ENCODE data around the gene GMEB2.
"Not testable (repeated sequence)": the region's sequence is repeated elsewhere in the genome, so short reads cannot be mapped to it uniquely, and the experiment has no call there.

The GMEB2 gene

GRCh38 chr20:63573647-63574131, 53.2 kb downstream of the GMEB2 start:
- no peak for DNase-seq (ENCODE audit: low read depth in 2 of 3, low spot score in 1 of 3)

DNA sequence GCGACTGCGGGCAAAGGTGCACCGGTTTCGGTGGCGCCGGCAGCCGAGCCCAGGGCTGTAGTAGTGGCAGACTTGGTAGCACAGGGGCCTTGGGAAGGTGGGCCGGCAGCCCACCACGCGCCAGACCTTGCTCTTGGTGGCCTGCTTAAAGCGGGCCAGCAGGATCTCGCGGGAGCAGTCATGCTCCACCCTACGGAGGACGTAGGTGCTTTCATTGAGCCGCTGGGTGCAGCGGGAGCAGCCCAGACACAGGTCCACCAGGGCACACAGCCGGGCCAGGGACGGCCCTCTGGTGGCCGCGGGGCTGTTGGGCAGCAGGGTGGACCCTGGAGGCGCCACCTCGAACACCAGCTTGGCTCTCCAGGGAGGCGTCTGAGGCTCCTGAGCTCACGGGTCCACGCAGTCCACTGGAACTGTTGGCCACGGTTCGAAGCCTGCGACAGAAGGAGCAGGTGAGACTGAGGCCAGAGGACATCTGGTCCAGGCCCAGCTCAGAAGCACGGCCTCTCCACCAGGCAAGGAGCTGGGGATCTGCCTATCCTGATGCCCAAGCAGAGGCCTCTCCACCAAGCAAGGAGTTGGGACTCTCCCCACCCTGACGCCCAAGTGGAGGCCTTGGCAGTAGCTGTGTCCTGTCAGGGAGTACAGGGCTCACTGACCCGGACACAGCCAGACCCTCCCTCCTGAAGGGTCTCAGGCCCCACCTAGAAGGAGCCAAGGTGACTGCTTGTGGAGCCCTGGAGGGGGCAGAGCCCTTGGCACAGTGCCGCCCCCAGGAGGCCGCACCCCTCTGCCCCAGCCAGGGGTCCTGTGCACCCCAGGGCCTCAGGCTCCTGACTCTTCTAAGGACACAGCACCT, 53.9 kb downstream of the GMEB2 start:
- DNase-seq (ENCODE audit: low read depth in 2 of 3, low spot score in 1 of 3), result no peak

- DNase-seq (ENCODE audit: low read depth in 2 of 3, low spot score in 1 of 3), result no peak
Observed at GRCh38 chr20:63572071-63572787, 54.7 kb downstream of the GMEB2 start.

- DNase-seq (ENCODE audit: low read depth in 2 of 3, low spot score in 1 of 3), result not testable (repeated sequence)
Observed at GRCh38 chr20:63571087-63571478, 55.8 kb downstream of the GMEB2 start.

- DNase-seq (ENCODE audit: low read depth in 2 of 3, low spot score in 1 of 3), result no peak
Observed at GRCh38 chr20:63570281-63571086, 56.4 kb downstream of the GMEB2 start.

GRCh38 chr20:63568986-63569949, 57.6 kb downstream of the GMEB2 start:
- no peak for DNase-seq (ENCODE audit: low read depth in 2 of 3, low spot score in 1 of 3)

DNA sequence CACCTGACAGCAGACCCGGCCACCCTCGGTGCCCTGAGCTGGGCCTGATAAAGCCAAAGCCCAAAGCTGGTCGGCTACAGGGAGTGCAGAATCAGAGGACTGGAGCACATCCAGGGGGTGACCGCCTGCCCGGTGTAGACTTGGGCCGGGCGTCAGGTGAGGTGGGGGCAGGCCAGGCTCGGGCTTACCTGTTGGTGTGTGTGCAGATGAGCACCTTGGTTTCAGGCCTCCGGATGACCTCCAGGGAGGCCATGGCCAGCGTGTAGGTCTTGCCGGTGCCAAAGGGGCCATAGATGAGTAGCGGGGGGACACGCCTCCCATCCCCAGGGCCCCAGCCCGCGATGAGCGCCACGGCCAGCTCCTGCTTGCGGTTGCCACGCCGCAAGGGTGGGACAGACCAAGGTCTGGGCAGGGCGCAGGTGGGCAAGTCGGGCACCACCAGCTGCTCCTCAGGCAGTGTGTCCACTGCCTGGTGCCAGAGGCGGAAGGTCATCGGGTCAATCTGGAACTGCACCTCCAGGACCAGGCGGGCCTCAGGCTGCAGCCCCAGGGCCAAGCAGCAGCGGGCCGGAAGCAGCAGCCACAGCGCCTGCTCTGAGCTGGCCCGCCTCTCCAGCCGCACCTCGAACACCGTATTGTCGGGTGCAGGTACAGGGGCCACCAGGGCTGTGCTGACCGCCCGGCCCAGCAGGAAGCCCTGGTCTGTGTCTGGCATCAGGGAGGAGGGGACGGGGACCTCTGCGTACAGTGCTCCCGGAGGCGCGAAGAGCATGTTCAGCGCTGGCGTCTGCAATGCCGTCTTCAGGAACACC, 58.5 kb downstream of the GMEB2 start:
- DNase-seq (ENCODE audit: low read depth in 2 of 3, low spot score in 1 of 3), result no peak

DNA sequence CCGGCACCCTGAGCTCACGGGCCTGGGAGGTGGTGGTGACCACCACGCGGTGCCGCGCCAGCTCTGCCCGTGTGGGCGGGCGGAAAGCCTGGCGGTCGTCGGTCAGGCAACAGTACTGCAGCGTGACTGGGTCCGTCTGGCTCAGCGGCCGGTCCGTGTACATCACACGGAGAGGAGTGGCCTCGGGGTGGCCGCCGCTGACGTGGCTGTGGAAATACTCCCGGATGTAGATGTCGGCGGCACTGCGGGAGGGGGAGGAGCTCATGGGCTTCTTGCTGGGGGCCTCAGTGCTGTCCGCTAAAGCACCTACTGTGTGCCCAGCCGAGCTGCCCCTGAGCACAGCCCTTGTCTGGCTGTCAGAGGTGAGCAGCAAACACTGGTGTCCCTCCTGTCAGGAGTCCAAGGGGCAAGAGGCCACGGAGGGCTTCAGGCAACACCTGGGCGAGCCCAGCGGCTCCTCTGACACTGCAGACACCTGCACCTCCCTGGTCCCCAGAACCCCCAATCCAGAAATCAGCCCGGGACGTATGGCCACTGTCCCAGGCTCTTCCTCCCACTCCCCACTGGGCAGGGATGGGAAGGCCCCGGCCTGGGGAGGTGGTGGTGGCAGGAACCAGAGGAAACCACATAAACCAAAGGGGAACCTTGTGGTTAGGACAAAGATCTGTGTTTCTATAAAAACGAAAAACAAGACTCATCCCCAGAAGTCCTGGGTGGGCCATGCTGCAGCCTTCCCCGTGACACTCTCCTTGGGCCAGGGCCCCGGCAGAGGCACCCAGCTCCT, 59.3 kb downstream of the GMEB2 start:
- peak in 2 of 3 donors; percentile 46 to 52 for DNase-seq (ENCODE audit: low read depth in 2 of 3, low spot score in 1 of 3)

DNA sequence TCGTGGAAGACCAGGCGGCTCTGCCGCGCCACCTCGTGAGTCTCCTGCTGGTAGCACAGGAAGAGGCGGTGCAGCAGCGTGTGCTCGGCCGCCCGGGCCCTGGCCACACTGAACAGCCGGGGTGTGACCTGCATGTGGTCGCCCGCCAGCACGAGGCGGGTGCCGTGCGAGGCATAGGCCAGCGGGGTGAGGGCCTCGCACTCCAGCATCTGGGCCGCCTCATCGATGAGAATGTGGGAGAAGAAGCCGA, 59.8 kb downstream of the GMEB2 start:
- no peak for DNase-seq (ENCODE audit: low read depth in 2 of 3, low spot score in 1 of 3)

GRCh38 chr20:63566395-63567135, 60.3 kb downstream of the GMEB2 start:
- no peak for DNase-seq (ENCODE audit: low read depth in 2 of 3, low spot score in 1 of 3)

GRCh38 chr20:63565699-63566335, 61.1 kb downstream of the GMEB2 start:
- DNase-seq (ENCODE audit: low read depth in 2 of 3, low spot score in 1 of 3), result no peak

DNA sequence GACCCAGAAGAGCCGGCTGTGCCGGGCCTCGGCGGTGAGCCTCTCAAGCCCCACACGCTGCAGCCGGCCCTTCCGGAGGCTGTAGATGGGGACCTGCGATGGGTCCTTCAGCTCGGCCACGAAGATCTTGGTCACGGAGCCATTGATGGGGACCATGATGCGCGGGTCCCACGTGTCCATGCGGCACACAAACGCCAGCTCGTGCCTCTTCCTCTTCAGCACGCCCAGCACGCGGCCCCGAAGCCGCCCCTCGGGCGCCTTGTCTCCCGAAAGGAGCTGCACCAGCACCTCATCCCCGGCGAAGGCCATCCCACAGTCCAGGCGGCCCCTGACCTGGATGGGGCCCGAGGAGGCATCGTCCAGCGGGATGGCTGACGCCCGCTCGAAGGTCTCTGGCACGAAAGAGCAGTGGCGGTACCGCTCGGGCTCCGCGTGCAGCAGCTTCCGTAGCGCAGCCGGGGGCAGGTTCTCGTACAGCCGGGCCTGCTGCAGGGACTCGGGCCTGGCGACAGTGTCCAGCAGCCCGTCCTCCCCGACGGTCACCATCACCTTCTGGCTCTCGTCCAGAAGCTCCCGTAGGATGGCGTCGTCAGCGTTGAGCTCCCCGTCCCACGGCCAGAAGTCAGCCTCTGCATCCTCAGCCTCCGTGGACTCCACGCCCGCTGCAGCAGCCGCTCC, 61.7 kb downstream of the GMEB2 start:
- no peak for DNase-seq (ENCODE audit: low read depth in 2 of 3, low spot score in 1 of 3)

DNA sequence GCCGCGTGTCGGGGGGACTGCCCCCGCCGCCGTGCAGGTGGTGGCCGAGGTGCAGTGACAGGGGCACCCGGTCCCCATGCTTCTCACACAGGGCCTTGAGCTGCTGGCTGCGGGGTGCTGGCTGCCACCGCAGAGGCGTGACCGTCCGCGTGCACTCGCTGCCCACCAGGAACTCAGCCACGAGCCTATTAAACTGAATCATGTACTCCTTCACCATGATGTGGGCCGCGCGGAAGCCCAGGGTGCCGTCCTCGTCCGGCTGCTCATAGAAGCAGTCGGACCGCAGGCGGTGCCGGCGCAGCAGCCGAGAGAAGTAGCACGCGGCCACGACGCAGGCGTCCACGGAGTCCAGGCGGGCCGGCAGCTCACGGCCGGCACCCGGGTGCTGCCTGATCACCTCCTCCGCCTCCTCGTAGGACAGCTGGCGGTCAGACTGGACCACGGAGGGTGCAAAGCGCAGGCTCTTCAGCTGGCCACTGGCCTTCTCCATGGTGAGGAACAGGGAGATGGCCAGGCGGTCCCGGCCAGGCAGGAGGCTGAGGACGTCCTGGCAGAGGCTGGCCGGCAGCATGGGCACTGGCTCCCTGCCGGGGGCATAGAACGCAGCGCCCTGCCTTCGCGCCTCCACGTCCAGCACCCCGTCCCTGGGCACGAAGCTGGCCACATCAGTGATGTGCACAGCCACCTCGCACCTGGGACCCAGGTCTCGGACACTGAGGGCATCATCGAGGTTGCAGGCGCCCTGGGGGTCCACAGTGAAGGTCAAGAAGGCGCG, 62.7 kb downstream of the GMEB2 start:
- no peak for DNase-seq (ENCODE audit: low read depth in 2 of 3, low spot score in 1 of 3)

DNA sequence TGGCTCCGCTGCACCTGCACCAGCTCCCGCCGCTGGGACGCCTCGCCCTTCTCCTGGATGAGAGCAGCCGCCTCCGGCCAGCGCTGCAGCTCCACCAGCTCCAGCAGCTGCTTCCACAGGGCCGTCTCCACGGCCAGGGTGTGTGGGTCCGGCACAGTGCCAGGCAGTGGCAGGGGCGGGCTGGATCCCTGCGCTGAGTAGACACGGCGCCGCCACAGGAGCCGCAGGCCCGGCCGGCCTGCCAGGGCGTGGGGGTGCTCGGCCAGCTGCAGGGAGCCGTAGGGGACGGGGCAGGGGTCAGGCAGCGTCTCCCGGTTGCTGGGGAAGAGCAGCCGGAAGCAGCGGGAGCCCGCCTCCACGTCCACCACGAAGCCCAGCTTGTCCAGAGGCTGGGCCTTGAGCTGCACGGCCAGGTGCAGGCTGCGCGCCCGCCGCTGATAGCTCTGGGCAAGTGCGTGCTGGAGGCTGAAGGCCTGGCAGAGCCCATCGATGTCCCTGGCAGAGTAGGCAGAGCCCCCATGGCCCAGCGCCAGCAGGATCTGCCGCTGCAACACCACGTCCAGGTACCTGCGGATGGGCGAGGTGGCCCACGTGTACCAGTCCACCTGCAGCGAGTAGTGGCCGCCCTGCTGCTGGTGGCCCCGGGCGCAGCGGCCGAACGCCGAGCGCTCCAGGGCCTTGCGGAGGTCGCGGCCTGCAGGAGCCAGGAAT, 63.5 kb downstream of the GMEB2 start:
- DNase-seq (ENCODE audit: low read depth in 2 of 3, low spot score in 1 of 3), result no peak

DNA sequence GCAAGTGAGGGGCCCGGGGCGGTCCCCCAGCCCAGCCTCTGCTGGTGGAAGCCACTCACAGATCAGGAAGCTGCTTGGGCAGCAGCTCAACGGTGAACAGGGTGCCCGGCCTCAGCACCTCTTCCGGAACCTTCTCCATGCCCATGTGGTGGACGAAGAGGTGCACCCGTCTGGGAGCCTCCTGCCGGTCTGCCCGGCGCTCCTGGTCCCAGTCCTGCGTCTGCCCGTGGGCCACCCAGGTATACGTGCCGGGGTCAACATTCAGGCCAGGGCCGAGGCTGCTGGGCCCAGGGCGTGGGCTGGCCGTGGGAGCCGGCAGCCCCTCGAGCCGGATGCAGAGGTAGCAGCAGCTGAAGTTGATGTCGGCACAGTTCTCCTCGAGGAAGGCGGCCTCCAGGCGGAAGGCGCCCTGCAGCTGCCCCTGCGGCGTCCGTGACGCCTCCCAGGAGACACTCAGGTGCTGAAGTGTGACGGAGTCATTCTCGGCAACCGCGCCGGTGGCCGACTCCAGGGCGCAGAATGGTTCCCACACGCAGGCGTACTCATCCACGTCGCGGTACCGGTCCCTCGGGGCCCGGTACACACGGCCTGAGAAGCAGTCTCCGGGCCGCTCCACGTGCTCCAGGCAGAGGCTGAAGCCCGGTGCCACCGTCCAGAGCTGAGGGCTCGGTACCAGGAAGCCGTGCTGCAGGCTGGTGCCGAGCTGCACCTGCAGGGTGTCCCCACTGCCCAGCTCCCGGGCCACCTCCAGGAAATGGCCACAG, 64.3 kb downstream of the GMEB2 start:
- no peak for DNase-seq (ENCODE audit: low read depth in 2 of 3, low spot score in 1 of 3)
